Naive thymus-derived CD4-positive, alpha-beta T cell (primary cell): ENCODE measurements around the gene POLR1E. TPM values are rescaled to one million over a fixed set of nuclear protein-coding genes. Genes with fewer than 3 reads are reported as not detected.

Experiments used
- ATAC-seq: fragments of 150-1000 bp; cut with Tn5 transposase; 2 replicates; pipeline ENCODE4 v1.10.0; 2021; ENCODE audit warnings: mild to moderate bottlenecking, moderate library complexity
- CTCF ChIA-PET: fragments of 350-600 bp; sonication (Branson Sonifier 250); formaldehyde crosslinking; loops from one replicate; lab custom pipeline; 2021; ENCODE audit warnings: antibody characterized with exemption; lab: Charles Lee
- POLR2A ChIA-PET: fragments of 350-600 bp; sonication (Branson Sonifier 250); formaldehyde crosslinking; loops from one replicate; lab custom pipeline; 2021; ENCODE audit warnings: antibody characterized with exemption, inconsistent platforms; lab: Charles Lee
- DNase-seq, 9 donors: peaks; one replicate each; pipeline versions ENCODE4 v3.0.0 to v3.0.0-alpha.2; 2020 to 2022; ENCODE audit warnings: mixed read lengths in 1 of 9
- H3K27ac ChIP-seq: one replicate; pipeline ENCODE4 v1.7.0; 2013; ENCODE audit warnings: mild to moderate bottlenecking, low read depth, low read length, moderate library complexity
- H3K27me3 ChIP-seq, 2 donors: one replicate each; pipeline ENCODE4 v1.7.0; 2013; ENCODE audit warnings: low read length in 2 of 2, mild to moderate bottlenecking in 2 of 2, moderate library complexity in 2 of 2; ENCODE audit not compliant: control insufficient read depth in 2 of 2, insufficient read depth in 2 of 2
- H3K36me3 ChIP-seq, 3 experiments: 1 replicate in 2 of 3; 2 replicates in 1 of 3; pipeline ENCODE4 v1.7.0; 2013; ENCODE audit warnings: low read length in 3 of 3, mild to moderate bottlenecking in 3 of 3, moderate library complexity in 1 of 3; ENCODE audit not compliant: insufficient read depth in 3 of 3, control insufficient read depth in 2 of 3
- H3K4me1 ChIP-seq, 2 donors: one replicate each; pipeline ENCODE4 v1.7.0; 2013; ENCODE audit warnings: low read length in 2 of 2, mild to moderate bottlenecking in 2 of 2, moderate library complexity in 1 of 2; ENCODE audit not compliant: control insufficient read depth in 2 of 2, insufficient read depth in 2 of 2
- H3K4me3 ChIP-seq: 2 replicates; pipeline ENCODE4 v1.7.0; 2013; ENCODE audit warnings: mild to moderate bottlenecking, low read length
- H3K9me3 ChIP-seq, 3 experiments: 1 replicate in 2 of 3; 2 replicates in 1 of 3; pipeline ENCODE4 v1.7.0; 2013; ENCODE audit warnings: low read length in 3 of 3; ENCODE audit not compliant: control insufficient read depth in 2 of 3
- H3K27ac Mint-ChIP-seq, 9 donors: one replicate each; pipeline ENCODE4 v1.8.0; 2020 to 2022; ENCODE audit warnings: mixed read lengths in 9 of 9, mild to moderate bottlenecking in 8 of 9, moderate library complexity in 5 of 9, inconsistent platforms in 2 of 9
- H3K27me3 Mint-ChIP-seq, 5 donors: one replicate each; pipeline ENCODE4 v1.8.0; 2021 to 2022; ENCODE audit warnings: mixed read lengths in 5 of 5, mild to moderate bottlenecking in 1 of 5
- H3K36me3 Mint-ChIP-seq, 5 donors: one replicate each; pipeline ENCODE4 v1.8.0; 2020 to 2022; ENCODE audit warnings: mixed read lengths in 5 of 5, mild to moderate bottlenecking in 3 of 5, inconsistent platforms in 1 of 5
- H3K4me1 Mint-ChIP-seq, 7 donors: one replicate each; pipeline ENCODE4 v1.8.0; 2020 to 2022; ENCODE audit warnings: mixed read lengths in 7 of 7, mild to moderate bottlenecking in 3 of 7, inconsistent platforms in 1 of 7
- H3K4me3 Mint-ChIP-seq, 10 donors: one replicate each; pipeline ENCODE4 v1.8.0; 2020 to 2022; ENCODE audit warnings: mild to moderate bottlenecking in 10 of 10, mixed read lengths in 10 of 10, moderate library complexity in 6 of 10, inconsistent platforms in 2 of 10
- H3K9me3 Mint-ChIP-seq, 11 donors: one replicate each; pipeline ENCODE4 v1.8.0; 2020 to 2022; ENCODE audit warnings: mixed read lengths in 11 of 11, mild to moderate bottlenecking in 4 of 11, inconsistent platforms in 1 of 11, moderate library complexity in 1 of 11
- intact Hi-C, 2 donors: fragments of 100-400 bp; cut with micrococcal nuclease; formaldehyde crosslinking; loops; one replicate each; pipeline ENCODE4 v1.15.1; 2023
- polyA plus RNA-seq, 2 donors: library from polyadenylated mRNA; unstranded; fragments of 300-500 nt; fragmentation: Illumina TruSeq; gene quantifications; one replicate each; pipeline ENCODE4 v1.2.3, GENCODE V29; 2021
- total RNA-seq, 6 experiments: library from RNA in 5 of 6; stranded (reverse) in 5 of 6; gene quantifications; 1 replicate in 5 of 6; 2 replicates in 1 of 6; pipeline ENCODE4 v1.2.3 and lab custom pipeline; 2021 to 2026

The POLR1E gene
- total and polyA plus RNA-seq, 7 experiments from 2014 or later: 20.7 to 40.0 (median 29.2) TPM

DNA sequence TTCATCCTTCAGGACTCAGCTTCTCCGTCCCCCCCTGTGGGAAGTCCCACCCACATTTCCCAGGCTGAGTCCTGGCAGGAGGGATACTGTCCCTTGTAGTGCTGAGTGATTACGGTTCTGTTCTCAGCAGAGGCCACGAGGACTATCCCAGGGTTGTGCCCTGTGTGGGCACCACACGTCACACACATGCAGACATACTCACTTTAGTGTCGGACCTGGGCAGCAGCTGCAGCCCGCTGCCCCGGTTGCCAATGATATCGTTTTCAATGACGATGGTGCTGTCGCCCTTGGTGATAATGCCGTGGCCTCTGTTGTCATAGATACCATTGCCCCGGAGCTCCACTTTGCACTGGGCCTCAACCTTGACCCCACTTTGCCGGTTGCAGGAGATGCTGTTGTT lies 32.2 kb downstream of the POLR1E start:
- Histone ChIP-seq H3K36me3 (no peaks in the 10 kb centered on the region), H3K4me3 (no peak overlapping the region), H3K27ac (no peak overlapping the region), H3K4me1 (peaks cover 0 to 4% of the 10 kb centered on the region in 2 donors), H3K27me3 (no peaks in the 10 kb centered on the region), H3K9me3 (no peaks in the 10 kb centered on the region)
- intact Hi-C loops: no loop called here
- ATAC-seq (no peak), DNase-seq (no peak)
- H3K4me3 Mint-ChIP-seq: no peak overlapping the region
- H3K27me3 Mint-ChIP-seq: no peaks in the 10 kb centered on the region
- POLR2A ChIA-PET: interaction anchor here (0.5 kb wide), 1 partner anchor 72 kb away, joined by 3 read pairs; no protein-coding TSS in a partner anchor
- H3K27ac Mint-ChIP-seq: no peak overlapping the region
- H3K4me1 Mint-ChIP-seq: peaks cover 0 to 3% (median 0%) of the 10 kb centered on the region in 7 donors
- no peaks in the 10 kb centered on the region for H3K9me3 Mint-ChIP-seq
- CTCF ChIA-PET: no interaction called here
- H3K36me3 Mint-ChIP-seq: peaks cover 0 to 30% (median 0%) of the 10 kb centered on the region in 5 donors

DNA sequence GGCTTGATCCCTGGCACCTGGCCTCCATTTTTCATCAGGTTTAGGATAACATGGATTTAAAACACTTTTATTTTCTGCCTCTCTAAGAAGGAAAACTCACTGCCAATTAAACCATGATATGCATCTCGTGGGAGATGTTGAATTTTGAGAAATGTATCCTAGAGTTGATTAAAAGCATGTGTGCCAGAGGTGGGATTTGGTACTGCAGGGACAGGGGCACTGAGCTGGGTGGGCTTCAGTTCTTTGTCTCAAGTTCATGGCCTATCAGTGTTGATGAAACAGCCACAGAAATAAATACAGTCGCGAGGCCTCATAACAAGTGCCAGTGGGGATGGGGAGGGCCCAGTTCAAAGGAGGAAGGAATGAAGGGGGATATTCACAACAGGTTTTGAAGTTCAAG lies 34.9 kb downstream of the POLR1E start:
- peak overlapping the region in 1 of 9 donors; percentile 87 for H3K27ac Mint-ChIP-seq
- H3K4me3 Mint-ChIP-seq: no peak overlapping the region
- POLR2A ChIA-PET: no interaction called here

DNA sequence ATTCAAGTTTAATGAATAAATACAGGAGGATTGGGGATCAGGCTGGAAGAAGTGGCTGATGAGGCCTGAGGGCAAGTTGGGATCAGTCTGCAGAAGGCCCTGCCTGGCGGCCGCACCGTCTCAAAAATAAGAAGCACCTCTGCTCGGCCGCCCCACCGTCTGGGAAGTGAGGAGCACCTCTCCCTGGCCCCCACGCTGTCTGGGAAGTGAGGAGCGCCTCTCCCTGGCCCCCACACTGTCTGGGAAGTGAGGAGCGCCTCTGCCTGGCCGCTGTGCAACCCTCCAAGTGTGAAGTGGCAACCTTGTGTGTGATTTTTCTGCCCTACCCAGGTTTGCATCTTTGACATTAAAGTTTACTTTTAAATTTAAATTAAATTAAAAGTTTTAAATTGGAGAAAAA lies 35.4 kb downstream of the POLR1E start:
- Mint-ChIP-seq H3K36me3 (peaks cover 0 to 41% (median 9%) of the 10 kb centered on the region in 5 donors), H3K4me3 (no peak overlapping the region), H3K9me3 (no peaks in the 10 kb centered on the region), H3K4me1 (no peaks in the 10 kb centered on the region), H3K27me3 (no peaks in the 10 kb centered on the region), H3K27ac (no peak overlapping the region)
- ATAC-seq: no peak
- POLR2A ChIA-PET: no interaction called here
- no peaks in the 10 kb centered on the region for H3K4me1 ChIP-seq
- intact Hi-C loops: no loop called here
- CTCF ChIA-PET: no interaction called here
- H3K9me3 ChIP-seq: no peaks in the 10 kb centered on the region
- DNase-seq: no peak
- no peaks in the 10 kb centered on the region for H3K36me3 ChIP-seq
- H3K4me3 ChIP-seq: no peak overlapping the region
- no peak overlapping the region for H3K27ac ChIP-seq
- H3K27me3 ChIP-seq: no peaks in the 10 kb centered on the region

More for the DNA sequence above, 34.9 kb downstream of the POLR1E start:
- ATAC-seq (no peak), DNase-seq (no peak)
- H3K27me3 Mint-ChIP-seq: no peaks in the 10 kb centered on the region
- H3K36me3 ChIP-seq: no peaks in the 10 kb centered on the region
- intact Hi-C loops: no loop called here
- H3K9me3 ChIP-seq: no peaks in the 10 kb centered on the region
- no peak overlapping the region for H3K4me3 ChIP-seq
- CTCF ChIA-PET: no interaction called here
- no peak overlapping the region for H3K27ac ChIP-seq
- no peaks in the 10 kb centered on the region for H3K4me1 ChIP-seq
- no peaks in the 10 kb centered on the region for H3K9me3 Mint-ChIP-seq
- no peaks in the 10 kb centered on the region for H3K27me3 ChIP-seq
- H3K36me3 Mint-ChIP-seq: peaks cover 0 to 41% (median 4%) of the 10 kb centered on the region in 5 donors
- H3K4me1 Mint-ChIP-seq: no peaks in the 10 kb centered on the region

DNA sequence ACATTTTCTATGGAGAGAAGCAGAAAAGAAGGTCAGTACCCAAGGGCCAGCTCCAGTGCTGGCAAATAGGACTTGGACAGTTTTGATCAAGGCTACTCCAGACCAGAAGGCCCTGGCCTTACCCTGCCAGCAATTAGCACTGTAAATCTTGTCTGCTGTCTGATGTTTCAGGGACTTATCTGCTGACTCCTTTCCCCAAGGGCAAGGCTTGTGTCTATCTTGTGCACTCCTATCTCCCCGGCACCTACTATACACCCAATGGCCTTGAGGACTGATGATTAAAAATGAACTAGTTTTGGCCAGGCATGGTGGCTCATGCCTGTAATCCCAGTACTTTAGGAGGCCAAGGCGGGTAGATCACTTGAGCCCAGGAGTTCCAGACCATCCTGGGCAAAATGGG lies 37.2 kb downstream of the POLR1E start:
- Mint-ChIP-seq H3K27ac (no peak overlapping the region), H3K36me3 (peaks cover 0 to 39% (median 17%) of the 10 kb centered on the region in 5 donors), H3K27me3 (no peaks in the 10 kb centered on the region), H3K4me3 (no peak overlapping the region), H3K9me3 (peaks cover 0 to 2% (median 0%) of the 10 kb centered on the region in 11 donors), H3K4me1 (no peaks in the 10 kb centered on the region)
- Histone ChIP-seq H3K4me3 (no peak overlapping the region), H3K36me3 (no peaks in the 10 kb centered on the region), H3K27me3 (no peaks in the 10 kb centered on the region), H3K4me1 (no peaks in the 10 kb centered on the region), H3K27ac (no peak overlapping the region), H3K9me3 (no peaks in the 10 kb centered on the region)
- intact Hi-C loops: no loop called here
- CTCF ChIA-PET: no interaction called here
- ATAC-seq (no peak), DNase-seq (no peak)
- POLR2A ChIA-PET: no interaction called here

DNA sequence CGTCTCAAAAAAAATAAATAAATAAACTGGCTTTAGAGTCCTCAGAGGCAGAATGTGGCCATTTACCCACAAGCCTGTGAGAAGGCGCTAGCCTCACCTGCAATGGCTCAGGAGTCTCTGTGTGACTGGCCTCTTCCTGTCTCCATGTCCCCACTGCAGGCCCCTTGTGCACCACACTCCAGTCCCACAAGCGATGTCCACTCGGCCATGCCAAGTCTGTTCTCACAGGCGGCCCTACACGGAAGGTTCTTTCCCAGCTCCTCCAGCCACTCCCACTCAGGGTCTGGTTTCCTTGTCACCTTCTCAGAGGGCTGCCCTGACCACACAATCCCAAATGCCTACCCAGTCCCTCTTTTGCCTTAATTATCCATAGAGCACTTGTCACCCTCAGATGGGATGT lies 38.2 kb downstream of the POLR1E start:
- intact Hi-C loops: no loop called here

DNA sequence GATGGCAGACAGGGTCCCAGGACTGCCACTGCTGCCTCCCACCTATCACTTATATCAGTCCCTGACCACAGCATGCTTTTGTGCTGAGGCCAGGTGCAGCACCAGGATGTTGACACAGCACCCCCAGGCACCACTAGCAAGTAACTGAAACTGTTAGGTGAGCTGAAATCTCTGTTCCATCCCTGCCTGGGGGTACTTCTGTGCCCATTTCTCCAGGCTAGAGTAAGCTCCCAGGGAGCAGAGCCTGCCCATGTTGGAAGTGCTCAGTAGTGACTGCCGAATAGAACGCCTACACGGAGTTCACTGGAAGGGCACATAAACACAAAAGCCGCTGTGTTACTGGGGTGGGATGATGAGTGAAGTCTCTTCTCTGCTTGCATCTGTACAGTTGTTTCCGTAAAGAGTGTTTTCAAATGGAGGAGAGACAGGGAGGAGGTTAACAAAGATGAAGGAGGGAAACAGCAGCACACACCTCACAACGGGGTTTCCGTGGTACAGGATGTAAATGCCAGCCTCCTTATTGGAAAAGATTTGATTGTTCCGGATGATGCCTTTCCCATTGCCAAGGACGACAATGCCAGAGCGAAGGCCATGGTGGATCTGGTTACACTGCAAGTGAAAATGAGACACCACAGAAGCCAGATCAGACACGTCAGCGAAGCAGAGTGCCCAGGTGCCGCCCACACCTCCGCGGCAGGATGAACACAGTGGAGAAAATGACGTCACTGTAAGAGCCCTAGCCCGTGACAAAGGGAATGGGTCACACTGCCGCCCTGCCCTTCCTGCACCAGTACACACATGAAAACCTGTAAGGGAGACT lies 43.1 kb downstream of the POLR1E start:
- no peaks in the 10 kb centered on the region for H3K9me3 ChIP-seq
- H3K4me3 Mint-ChIP-seq: peak overlapping the region in 9 of 10 donors; percentile 18 to 62 (median 48)
- H3K27ac ChIP-seq: no peak overlapping the region
- no peaks in the 10 kb centered on the region for H3K27me3 Mint-ChIP-seq
- peaks cover 0 to 3% (median 0%) of the 10 kb centered on the region in 11 donors for H3K9me3 Mint-ChIP-seq
- peak overlapping the region; percentile 20 for H3K4me3 ChIP-seq
- POLR2A ChIA-PET: no interaction called here
- peaks cover 0 to 17% (median 8%) of the 10 kb centered on the region in 5 donors for H3K36me3 Mint-ChIP-seq
- ATAC-seq (peak; percentile 76), DNase-seq (peak in 8 of 9 donors; percentile 6 to 36 (median 22))
- H3K27ac Mint-ChIP-seq: peak overlapping the region in 8 of 9 donors; percentile 15 to 76 (median 50)
- CTCF ChIA-PET: interaction anchor here (0.6 kb wide), 1 partner anchor 11 kb away, joined by 3 read pairs; no protein-coding TSS in a partner anchor
- H3K36me3 ChIP-seq: no peaks in the 10 kb centered on the region
- no peaks in the 10 kb centered on the region for H3K27me3 ChIP-seq
- H3K4me1 Mint-ChIP-seq: peaks cover 0 to 7% (median 0%) of the 10 kb centered on the region in 7 donors
- intact Hi-C loops: no loop called here
- peaks cover 0 to 20% of the 10 kb centered on the region in 2 donors for H3K4me1 ChIP-seq

More for the DNA sequence above, 38.2 kb downstream of the POLR1E start:
- ChIA-PET POLR2A (interaction anchor here (0.6 kb wide), 1 partner anchor 11 kb away, joined by 3 read pairs; no protein-coding TSS in a partner anchor), CTCF (no interaction called here)
- H3K36me3 ChIP-seq: no peaks in the 10 kb centered on the region
- ATAC-seq (no peak), DNase-seq (no peak)
- H3K27ac ChIP-seq: no peak overlapping the region
- peaks cover 0 to 7% of the 10 kb centered on the region in 2 donors for H3K4me1 ChIP-seq
- Mint-ChIP-seq H3K27ac (no peak overlapping the region), H3K36me3 (peaks cover 0 to 32% (median 17%) of the 10 kb centered on the region in 5 donors), H3K4me3 (no peak overlapping the region), H3K4me1 (peaks cover 0 to 5% (median 0%) of the 10 kb centered on the region in 7 donors), H3K9me3 (peaks cover 0 to 3% (median 0%) of the 10 kb centered on the region in 11 donors), H3K27me3 (no peaks in the 10 kb centered on the region)
- no peak overlapping the region for H3K4me3 ChIP-seq
- no peaks in the 10 kb centered on the region for H3K9me3 ChIP-seq
- H3K27me3 ChIP-seq: no peaks in the 10 kb centered on the region
